Amniotic epithelial cell (primary cell): ENCODE measurements around the gene CYTL1.

ENCODE experiments used
- DNase-seq: peaks from one replicate; pipeline ENCODE4 v3.0.0-alpha.2; 2010; ENCODE audit warnings: low read depth

Gene CYTL1

DNA sequence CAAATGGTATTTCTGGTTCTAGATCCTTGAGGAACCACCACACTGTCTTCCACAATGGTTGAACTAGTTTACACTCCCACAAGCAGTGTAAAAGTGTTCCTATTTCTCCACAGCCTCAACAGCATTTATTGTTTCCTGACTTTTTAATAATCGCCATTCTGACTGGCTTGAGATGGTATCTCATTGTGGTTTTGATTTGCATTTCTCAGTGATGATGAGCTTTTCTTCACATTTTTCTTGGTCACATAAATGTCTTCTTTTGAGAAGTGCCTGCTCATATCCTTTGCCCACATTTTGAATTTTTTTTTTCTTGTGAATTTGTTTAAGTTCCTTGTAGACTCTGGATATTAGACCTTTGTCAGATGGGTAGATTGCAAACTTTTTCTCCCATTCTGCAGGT lies 22.3 kb downstream of the CYTL1 start:
- peak; percentile 18 for DNase-seq

- DNase-seq, result no peak
Measured at GRCh38 chr4:4995908-4996265, 23.4 kb downstream of the CYTL1 start.

DNA sequence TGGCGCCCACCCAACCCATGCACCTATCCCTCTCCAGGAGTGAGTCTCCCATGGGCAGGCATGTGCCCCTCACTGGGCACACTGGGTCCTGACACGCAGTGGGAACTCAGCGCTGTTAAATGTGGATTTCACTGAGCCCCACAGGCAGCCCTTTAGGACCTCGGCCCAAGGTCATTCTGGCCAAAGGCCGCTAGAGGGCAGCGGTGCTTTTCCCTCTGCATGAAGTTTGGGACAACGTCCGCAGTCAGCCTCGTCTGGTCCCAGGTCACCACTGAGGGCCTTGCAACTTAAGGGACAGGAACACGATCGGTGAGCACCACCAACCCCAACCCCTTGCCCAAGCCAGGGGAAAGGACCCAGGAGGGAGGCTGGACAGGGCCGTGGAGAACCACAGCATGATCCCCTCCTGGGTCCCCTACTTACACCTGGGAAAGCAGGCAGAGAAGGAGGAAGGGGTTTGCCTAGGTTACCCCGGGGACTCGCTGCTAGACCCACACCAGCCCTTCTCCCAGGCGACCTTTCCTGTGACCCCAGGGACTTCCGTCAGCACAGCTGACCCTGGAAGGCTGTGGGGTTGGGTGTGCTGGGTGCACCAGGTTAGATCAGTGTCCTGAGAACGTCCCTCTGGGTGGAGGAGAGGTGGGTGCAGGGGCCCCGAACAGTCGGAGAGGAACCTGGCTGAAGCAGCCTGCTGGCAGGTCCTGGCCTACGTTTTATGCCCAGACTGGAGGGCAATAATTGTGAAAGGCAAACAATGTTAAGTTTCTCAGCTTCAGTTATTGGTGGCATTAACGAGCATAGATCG lies 24.0 kb downstream of the CYTL1 start:
- peak; percentile 35 for DNase-seq

DNA sequence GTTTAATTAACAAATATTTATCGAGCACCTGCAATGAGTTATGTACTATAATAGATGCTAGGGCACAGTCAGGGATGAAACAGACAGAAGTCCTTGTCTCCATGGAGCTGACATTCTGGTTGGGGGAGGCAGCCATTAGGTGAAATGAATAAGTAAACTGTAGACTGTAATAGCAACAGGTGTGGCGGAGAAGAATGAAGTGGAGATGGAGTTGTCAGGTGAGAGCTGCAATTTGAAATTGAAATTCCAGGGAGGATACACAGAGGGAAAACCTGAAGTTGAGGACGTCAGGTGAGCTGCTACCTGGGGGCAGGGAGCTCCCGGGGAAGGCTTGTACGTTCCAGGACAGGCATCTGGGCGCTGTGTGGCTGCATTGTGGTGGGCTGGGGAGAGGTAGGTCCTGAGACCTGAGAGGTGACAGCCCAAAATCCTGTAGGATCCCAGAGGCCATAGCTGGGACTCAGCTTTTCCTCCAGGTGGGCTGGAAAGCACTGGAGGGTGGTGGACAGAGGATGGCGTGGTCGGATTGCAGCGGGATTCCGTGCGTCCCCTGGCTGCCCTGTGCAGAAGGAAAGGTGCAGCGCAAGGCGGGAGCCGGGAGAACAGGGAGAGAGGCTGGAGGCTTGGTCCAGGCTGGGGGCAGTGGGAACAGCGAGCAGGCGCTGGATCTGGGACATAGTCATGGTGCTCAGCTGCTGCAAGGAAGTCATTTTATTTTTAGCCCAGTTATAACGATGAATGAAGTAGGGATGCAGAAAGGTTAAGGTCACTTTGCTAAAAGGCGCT lies 24.8 kb downstream of the CYTL1 start:
- DNase-seq, result no peak

DNA sequence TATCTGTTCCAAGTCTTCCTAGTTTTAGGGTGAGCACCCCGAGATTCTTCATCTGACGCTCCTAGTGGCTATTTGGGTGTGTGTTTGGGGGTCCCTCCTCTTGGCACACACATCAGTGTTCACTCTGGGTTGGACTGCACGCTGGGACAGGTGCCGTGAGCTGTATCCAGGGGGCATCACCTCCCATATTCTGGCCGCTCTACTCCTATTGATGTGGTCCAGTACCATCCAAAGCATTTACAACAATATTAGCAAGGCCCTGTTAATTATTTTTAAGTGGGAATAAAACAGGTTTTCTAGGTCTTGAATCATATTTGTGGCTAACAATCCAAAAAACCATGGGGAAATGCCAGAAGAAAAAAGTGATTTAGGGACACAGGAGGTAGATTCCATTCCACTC lies 26.4 kb downstream of the CYTL1 start:
- DNase-seq, result no peak

- DNase-seq, result no peak
Measured at GRCh38 chr4:4991541-4992099, 27.6 kb downstream of the CYTL1 start.

DNA sequence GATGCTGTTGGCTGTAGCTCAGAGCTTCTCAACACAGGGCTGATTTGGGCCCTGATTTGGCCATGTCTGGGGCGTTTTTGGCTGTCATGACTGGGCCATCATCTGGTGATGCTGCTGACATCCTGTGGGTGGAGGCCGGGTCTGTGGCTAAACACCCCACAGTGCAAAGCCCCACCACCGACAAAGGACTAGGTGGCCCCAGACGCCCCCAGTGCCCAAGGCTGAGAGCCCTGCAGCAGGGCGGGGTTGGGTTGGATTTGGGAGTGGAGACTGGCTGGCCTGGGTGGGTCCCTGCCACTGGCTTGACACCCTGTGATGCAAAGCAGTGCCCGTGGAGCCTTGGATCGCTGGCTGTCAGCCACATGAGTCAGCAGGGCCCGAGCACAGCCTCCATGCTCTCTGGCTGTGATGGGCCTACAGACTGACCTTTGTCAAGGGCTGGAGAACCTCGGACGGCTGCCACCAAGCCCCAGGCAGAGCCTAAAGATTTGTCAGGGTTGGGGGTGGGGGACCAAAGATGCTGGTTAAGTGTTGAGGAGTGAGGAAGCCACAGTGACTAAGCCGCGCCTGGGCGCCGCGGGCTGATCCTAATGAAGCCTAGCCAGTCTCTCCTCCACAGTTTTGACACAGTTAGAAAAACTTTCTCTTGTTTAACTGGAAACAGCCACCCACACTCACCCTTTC lies 28.3 kb downstream of the CYTL1 start:
- DNase-seq, result peak; percentile 73

DNA sequence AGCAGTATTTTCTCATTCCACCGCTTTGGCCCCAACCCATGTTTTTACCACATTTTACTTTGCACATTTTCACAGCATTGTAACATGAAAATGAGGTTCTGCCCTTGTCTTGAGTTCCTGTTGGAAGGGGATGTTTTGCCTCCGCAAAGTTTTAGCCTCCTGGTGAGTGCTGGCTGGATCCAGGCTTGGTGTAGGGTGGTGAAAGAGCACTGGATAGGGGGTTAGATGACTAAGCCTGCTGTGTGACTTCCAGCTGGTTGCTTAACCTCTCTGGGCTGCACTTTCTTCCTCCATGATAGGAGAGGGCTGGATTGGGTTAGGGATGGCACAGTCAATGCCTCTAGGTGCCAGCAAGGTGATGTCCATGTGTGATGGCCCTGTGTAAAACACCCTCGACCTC lies 28.9 kb downstream of the CYTL1 start:
- DNase-seq, result no peak

DNA sequence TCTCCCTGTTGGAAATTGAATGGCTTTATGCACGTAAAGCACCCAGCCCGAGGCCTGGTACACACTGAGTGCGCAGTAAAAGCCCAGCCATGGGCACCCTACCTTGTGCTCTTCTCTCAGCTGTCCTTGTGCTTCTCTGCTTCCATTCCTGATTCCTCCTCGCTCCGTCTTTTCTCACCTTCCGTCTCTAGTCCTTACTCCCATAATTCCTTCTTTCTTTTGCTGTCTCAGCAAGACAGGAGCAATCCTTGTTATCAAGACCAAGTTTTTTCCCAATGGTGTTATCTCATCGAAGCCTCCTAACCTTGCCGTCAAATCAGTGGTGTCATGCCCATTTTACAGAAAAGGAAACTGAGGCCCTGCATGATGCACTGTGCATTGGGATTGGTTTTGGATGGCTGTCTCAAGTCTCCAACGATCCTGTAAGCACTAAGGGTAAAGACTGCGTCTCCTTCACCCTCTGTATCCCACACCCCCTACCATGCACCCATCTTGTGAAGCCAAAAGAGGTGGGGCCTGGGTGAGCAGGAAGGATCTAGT lies 30.1 kb downstream of the CYTL1 start:
- DNase-seq, result no peak

DNA sequence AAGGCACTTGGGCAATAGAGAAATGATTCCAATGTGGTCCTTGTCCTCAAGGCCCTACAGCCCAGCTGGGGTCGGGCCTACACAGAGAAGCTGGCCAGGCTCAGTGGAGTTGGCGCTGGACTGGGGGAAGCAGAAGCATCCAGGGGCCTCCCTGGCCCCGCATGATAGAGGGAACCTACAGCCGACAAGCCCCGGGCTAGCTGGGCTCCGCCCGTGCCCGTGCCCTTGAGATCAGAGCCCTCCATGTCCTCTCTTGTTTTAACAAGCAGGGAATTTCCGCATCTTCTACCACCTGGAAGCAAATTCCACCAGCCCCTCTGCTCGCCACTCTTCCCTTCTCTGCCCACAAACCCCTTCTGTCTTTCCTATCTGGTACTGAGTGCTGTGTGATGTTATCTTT lies 31.6 kb downstream of the CYTL1 start:
- DNase-seq, result no peak

- DNase-seq, result no peak
Measured at GRCh38 chr4:4986841-4987240, 32.4 kb downstream of the CYTL1 start.

- no peak for DNase-seq
Measured at GRCh38 chr4:4985844-4986243, 33.4 kb downstream of the CYTL1 start.

DNA sequence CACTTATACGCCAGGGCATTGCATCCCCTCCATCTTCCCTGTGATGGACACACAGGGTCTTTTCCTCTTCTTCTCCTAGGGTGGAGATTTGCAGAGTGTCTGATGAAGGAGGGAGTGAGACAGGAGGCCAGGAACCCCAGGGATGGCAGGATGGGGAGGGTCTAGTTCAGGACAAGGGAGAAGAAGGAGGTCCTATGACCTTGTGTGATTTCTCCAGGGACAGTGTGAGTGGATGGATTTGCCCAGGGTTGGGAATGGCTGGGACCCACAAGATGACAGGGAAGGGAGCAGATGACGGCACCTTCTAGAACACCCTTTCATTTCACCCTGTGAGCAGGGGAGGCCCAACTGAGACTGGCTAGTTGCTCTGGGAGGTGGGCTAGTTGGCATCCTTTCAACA lies 34.2 kb downstream of the CYTL1 start:
- no peak for DNase-seq

- DNase-seq, result no peak
Measured at GRCh38 chr4:4984186-4984585, 35.1 kb downstream of the CYTL1 start.

DNA sequence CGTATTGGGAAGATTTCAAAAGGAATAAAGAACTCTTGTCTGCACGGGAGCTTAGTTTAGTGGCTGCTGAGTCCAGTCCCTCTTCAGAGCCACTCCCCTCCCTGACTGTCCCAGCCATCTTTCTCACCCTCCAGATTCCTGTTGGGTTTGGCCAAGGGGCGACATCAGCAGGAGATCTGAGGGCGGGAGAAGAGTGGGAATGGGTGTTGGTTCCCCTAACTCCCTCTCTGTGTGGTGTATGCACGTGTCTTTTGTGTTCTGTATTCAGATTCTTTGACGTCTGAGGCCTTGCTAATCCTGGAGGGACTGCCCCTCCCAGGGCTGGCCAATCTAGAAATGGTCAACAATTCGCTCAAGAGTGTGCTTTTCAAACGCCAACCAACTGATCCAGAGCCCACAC lies 37.4 kb downstream of the CYTL1 start:
- DNase-seq, result no peak

GRCh38 chr4:4981427-4981826 lies 37.8 kb downstream of the CYTL1 start:
- DNase-seq, result peak; percentile 60

- no peak for DNase-seq
Measured at GRCh38 chr4:4980621-4981230, 38.5 kb downstream of the CYTL1 start.

DNA sequence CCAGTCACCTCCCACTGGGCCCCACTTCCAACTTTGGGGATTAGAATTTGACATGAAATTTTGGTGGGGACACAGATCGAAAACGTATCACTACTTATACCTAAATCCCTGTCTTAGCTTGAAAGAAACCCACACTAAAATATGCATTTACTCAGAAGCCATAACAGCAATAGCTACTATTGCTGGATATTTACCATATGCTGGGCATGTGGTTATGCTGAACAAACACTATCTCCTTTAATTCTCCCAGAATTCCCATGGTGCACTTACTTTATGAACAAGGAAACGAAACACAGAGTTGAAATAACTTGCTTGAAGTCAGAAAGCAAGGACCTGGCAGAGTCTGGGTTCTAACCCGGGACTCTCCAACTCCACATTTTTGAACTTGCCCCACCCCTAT lies 39.3 kb downstream of the CYTL1 start:
- DNase-seq, result no peak

DNA sequence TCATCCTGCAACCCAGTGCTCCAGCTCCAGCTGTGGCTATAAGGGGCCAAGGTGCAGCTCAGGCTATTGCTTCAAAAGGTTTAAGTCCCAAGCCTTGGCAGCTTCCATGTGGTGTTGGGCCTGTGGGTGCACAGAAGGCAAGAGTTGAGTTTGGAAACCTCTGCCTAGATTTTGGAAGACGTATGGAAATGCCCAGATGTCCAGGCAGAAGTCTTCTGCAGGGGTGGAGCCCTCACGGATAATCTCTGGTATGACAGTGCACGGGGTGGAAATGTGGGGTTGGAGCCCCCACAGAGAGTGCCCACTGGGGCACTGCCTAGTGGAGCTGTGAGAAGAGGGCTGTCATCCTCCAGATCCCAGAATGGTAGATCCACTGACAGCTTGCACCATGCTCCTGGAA lies 44.5 kb downstream of the CYTL1 start:
- no peak for DNase-seq

- no peak for DNase-seq
Measured at GRCh38 chr4:4971796-4972195, 47.5 kb downstream of the CYTL1 start.

DNA sequence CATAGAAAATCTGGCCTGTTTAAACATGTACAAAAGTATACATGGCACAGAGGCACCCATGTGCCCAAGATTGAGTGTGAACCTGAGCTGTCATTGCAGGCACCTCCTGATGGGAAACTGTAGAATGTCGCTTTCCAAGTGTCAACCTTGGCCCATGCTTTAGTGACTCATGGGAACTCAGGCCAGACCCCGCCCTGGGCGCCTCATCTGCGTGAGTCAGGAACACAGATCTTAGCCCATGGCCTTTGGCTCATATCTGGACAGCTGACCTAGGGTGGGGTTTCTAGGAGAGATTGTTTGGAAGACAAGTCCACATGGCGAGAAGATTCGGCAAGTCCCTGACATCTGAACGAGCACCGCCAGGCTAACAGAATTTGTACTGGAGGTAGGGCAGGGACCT lies 50.0 kb downstream of the CYTL1 start:
- no peak for DNase-seq

GRCh38 chr4:4968161-4968725 lies 51.0 kb downstream of the CYTL1 start:
- DNase-seq, result no peak
